Non-pigmented ciliary epithelial cell (primary cell): ENCODE data around the gene EIF2A.
"Not testable (repeated sequence)": the region's sequence is repeated elsewhere in the genome, so short reads cannot be mapped to it uniquely, and the experiment has no call there.

Source experiments
- DNase-seq: peaks from one replicate; pipeline ENCODE4 v3.0.0-alpha.2; 2010; ENCODE audit warnings: low read depth

The EIF2A gene

GRCh38 chr3:150602426-150603152 is 56.0 kb downstream of the EIF2A start:
- no peak for DNase-seq

- DNase-seq, result peak; percentile 80
These were observed 56.8 kb downstream of the EIF2A start, which contains the start of gene SELENOT for GRCh38 chr3:150603153-150603979. Gene SELENOT (plus strand): TSS chr3:150603321. CDS start chr3:150603363, 42 bp downstream.

GRCh38 chr3:150603980-150604319 is 57.4 kb downstream of the EIF2A start:
- no peak for DNase-seq

- no peak for DNase-seq
These were observed 59.5 kb downstream of the EIF2A start for GRCh38 chr3:150605998-150606641.

- DNase-seq, result no peak
These were observed 60.9 kb downstream of the EIF2A start for GRCh38 chr3:150607267-150608065.

GRCh38 chr3:150609988-150610387 is 63.4 kb downstream of the EIF2A start:
- DNase-seq, result no peak

GRCh38 chr3:150610785-150611184 is 64.2 kb downstream of the EIF2A start:
- no peak for DNase-seq

GRCh38 chr3:150611666-150612065 is 65.1 kb downstream of the EIF2A start:
- DNase-seq, result no peak

GRCh38 chr3:150612494-150612893 is 65.9 kb downstream of the EIF2A start:
- no peak for DNase-seq

GRCh38 chr3:150613034-150613433 is 66.4 kb downstream of the EIF2A start:
- no peak for DNase-seq

- DNase-seq, result no peak
These were observed 67.3 kb downstream of the EIF2A start for GRCh38 chr3:150613709-150614480.

- no peak for DNase-seq
These were observed 73.6 kb downstream of the EIF2A start for GRCh38 chr3:150620002-150620689.

GRCh38 chr3:150622955-150623354 is 76.4 kb downstream of the EIF2A start:
- DNase-seq, result not testable (repeated sequence)

GRCh38 chr3:150623945-150624344 is 77.4 kb downstream of the EIF2A start:
- no peak for DNase-seq

GRCh38 chr3:150626148-150626930 is 79.8 kb downstream of the EIF2A start:
- DNase-seq, result no peak

GRCh38 chr3:150627557-150627956 is 81.0 kb downstream of the EIF2A start:
- no peak for DNase-seq

GRCh38 chr3:150631515-150632221 is 85.1 kb downstream of the EIF2A start:
- DNase-seq, result no peak

- no peak for DNase-seq
These were observed 88.5 kb downstream of the EIF2A start for GRCh38 chr3:150635076-150635475.

- DNase-seq, result no peak
These were observed 88.9 kb downstream of the EIF2A start for GRCh38 chr3:150635526-150635925.
